ENCODE data around the gene SYT5. TPM values are rescaled to one million over a fixed set of nuclear protein-coding genes. Genes with fewer than 3 reads are reported as not detected.
A peak's percentile ranks its signal among the peaks of the same experiment; 100 is the strongest.

Gene SYT5
- total RNA-seq, 1 experiment from 2014 or later, result 4.5 TPM

DNA sequence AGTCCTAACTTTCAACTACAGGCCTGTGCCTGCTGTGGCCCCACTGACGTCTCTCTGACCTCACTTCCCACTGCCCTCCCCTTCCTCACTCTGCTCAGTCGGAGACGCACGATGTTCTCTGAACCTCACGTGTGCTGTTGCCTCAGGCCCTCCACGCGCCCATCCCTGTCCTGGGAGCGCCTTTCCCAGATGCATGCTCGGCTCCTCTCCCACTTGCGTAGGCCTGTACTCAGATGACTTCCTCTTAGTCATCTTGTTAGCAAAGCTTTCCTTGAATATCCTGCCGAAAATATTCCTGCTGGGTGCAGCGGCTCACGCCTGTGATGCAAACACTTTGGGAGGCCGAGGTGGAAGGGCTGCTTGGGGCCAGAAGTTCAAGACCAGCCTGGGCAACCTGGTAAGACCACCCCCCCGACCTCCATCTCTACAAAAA, 9.3 kb upstream of the SYT5 start:
- H3K14ac ChIP-seq (ENCODE audit: insufficient read depth, low read length), result no peak overlapping the region
- no peaks in the 10 kb centered on the region for H3K23me2 ChIP-seq (ENCODE audit: insufficient read length, low read depth, low read length, poor library complexity, severe bottlenecking)
- Mint-ChIP-seq H3K27ac (peak overlapping the region in 1 of 3 experiments; percentile 15; a peak in 1 of 7 replicates), H3K4me3 (no peak overlapping the region), H3K4me1 (peaks cover 0 to 4% of the 10 kb centered on the region in 2 experiments; a peak in 1 of 4 replicates), H3K36me3 (ENCODE audit: insufficient read depth in 1 of 3, low read depth in 3 of 3) (no peaks in the 10 kb centered on the region), H3K9me3 (no peaks in the 10 kb centered on the region; a peak in 1 of 5 replicates), H3K27me3 (ENCODE audit: low read depth) (peaks cover 49% of the 10 kb centered on the region)
- H3K9me3 ChIP-seq (ENCODE audit: control insufficient read depth, low read depth, low read length), result no peaks in the 10 kb centered on the region
- H3K27ac ChIP-seq (ENCODE audit: insufficient read length, low read depth, low read length), result no peak overlapping the region
- no peaks in the 10 kb centered on the region for H4K20me1 ChIP-seq (ENCODE audit: control insufficient read depth, insufficient read depth, insufficient read length)
- no peak overlapping the region for H2BK20ac ChIP-seq (ENCODE audit: low read depth, low read length, poor library complexity, severe bottlenecking)
- no CpG with 5 or more reads among the region's 15 CpGs for whole genome bisulfite sequencing (ENCODE audit: extremely low coverage, insufficient read length, low lambda C conversion rate)
- H3K4me1 ChIP-seq (ENCODE audit: insufficient read depth, low read length), result no peaks in the 10 kb centered on the region
- H4K91ac ChIP-seq (ENCODE audit: insufficient read length, low read depth, low read length), result no peak overlapping the region
- H2AFZ ChIP-seq (ENCODE audit: low read length), result no peak overlapping the region
- no peak overlapping the region for H3K9ac ChIP-seq (ENCODE audit: extremely low read depth, insufficient read length, low read length)
- H3K23ac ChIP-seq (ENCODE audit: insufficient read length, low read depth, low read length), result no peak overlapping the region
- no peak overlapping the region for H2BK12ac ChIP-seq (ENCODE audit: insufficient read length, low read depth, low read length)
- H3K4me2 ChIP-seq (ENCODE audit: insufficient read depth, insufficient read length, low read length), result no peak overlapping the region
- no peak overlapping the region for H4K5ac ChIP-seq (ENCODE audit: insufficient read length, low read depth, low read length)
- no peak overlapping the region for H3K56ac ChIP-seq (ENCODE audit: insufficient read length, low read depth, low read length)
- no peak overlapping the region for H3T11ph ChIP-seq (ENCODE audit: low read length)
- TF ChIP-seq, protein P1, sequence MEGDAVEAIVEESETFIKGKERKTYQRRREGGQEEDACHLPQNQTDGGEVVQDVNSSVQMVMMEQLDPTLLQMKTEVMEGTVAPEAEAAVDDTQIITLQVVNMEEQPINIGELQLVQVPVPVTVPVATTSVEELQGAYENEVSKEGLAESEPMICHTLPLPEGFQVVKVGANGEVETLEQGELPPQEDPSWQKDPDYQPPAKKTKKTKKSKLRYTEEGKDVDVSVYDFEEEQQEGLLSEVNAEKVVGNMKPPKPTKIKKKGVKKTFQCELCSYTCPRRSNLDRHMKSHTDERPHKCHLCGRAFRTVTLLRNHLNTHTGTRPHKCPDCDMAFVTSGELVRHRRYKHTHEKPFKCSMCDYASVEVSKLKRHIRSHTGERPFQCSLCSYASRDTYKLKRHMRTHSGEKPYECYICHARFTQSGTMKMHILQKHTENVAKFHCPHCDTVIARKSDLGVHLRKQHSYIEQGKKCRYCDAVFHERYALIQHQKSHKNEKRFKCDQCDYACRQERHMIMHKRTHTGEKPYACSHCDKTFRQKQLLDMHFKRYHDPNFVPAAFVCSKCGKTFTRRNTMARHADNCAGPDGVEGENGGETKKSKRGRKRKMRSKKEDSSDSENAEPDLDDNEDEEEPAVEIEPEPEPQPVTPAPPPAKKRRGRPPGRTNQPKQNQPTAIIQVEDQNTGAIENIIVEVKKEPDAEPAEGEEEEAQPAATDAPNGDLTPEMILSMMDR (conservative IDR thresholded peaks at IDR 0.05), result no peak
- H2BK5ac ChIP-seq (ENCODE audit: insufficient read length, low read length), result no peak overlapping the region
- no peaks in the 10 kb centered on the region for H3K27me3 ChIP-seq (ENCODE audit: insufficient read depth, low read length)
- no peaks in the 10 kb centered on the region for H3K79me2 ChIP-seq (ENCODE audit: insufficient read depth, low read length)
- no peak overlapping the region for H2BK120ac ChIP-seq (ENCODE audit: low read depth, low read length, poor library complexity, severe bottlenecking)
- no peak overlapping the region for H3K18ac ChIP-seq (ENCODE audit: insufficient read length, low read depth, low read length)
- no peaks in the 10 kb centered on the region for H3K79me1 ChIP-seq (ENCODE audit: insufficient read depth, low read depth, low read length, poor library complexity, severe bottlenecking)
- no peak overlapping the region for H2BK15ac ChIP-seq (ENCODE audit: low read depth, low read length)
- no peak overlapping the region for H3K4ac ChIP-seq (ENCODE audit: low read depth, low read length)
- peak; percentile 41 for DNase-seq
- no peak overlapping the region for H4K8ac ChIP-seq (replicated peaks; ENCODE audit: insufficient read length, low read depth, low read length)
- no peak overlapping the region for H2AK5ac ChIP-seq (ENCODE audit: insufficient read length, low read length)

Measured in H9 (cell line).